Adrenal gland (tissue), 12 donors: ENCODE data around the gene ROM1. TPM values are rescaled to one million over a fixed set of nuclear protein-coding genes. Genes with fewer than 3 reads are reported as not detected.
A peak's percentile ranks its signal among the peaks of the same experiment; 100 is the strongest.

Experiments
- DNase-seq, 7 donors: peaks; one replicate each; pipeline ENCODE4 v3.0.0-alpha.2; 2019 to 2020
- H3K27ac ChIP-seq, 5 donors: fragments of 200-600 bp; sonication (generic) in 4 of 5; 1 replicate in 3 of 5; 2 replicates in 2 of 5; pipeline versions ENCODE4 v1.5.1 to v1.8.0; 2016 to 2020; ENCODE audit warnings: mild to moderate bottlenecking in 1 of 5
- H3K27me3 ChIP-seq: fragments of 200-600 bp; 2 replicates; pipeline ENCODE4 v1.8.0; 2021
- H3K36me3 ChIP-seq, 2 donors: fragments of 200-600 bp; replicated peaks in 1 of 2; 1 replicate in 1 of 2; 2 replicates in 1 of 2; pipeline versions ENCODE4 v1.5.1 to v1.8.0; 2018 to 2022
- H3K4me1 ChIP-seq, 2 donors: fragments of 200-600 bp; replicated peaks in 1 of 2; 1 replicate in 1 of 2; 2 replicates in 1 of 2; pipeline versions ENCODE4 v1.5.1 to v1.8.0; 2018 to 2021
- H3K4me3 ChIP-seq, 4 donors: fragments of 200-600 bp; sonication (generic) in 3 of 4; one replicate each; pipeline ENCODE4 v1.5.1; 2016 to 2018
- H3K9me3 ChIP-seq, 3 donors: fragments of 200-600 bp; sonication (generic) in 1 of 3; replicated peaks in 1 of 3; 1 replicate in 2 of 3; 2 replicates in 1 of 3; pipeline versions ENCODE4 v1.5.1 to v1.8.0; 2016 to 2021
- CTCF ChIP-seq, 6 experiments: fragments of 450-650 bp in 4 of 6; fragments of 200-600 bp in 2 of 6; sonication (generic) in 1 of 6; IDR thresholded peaks; 1 replicate in 5 of 6; 2 replicates in 1 of 6; pipeline versions ENCODE4 v1.5.1 to v1.8.0; 2016 to 2021; ENCODE audit warnings: antibody characterized with exemption in 6 of 6, mild to moderate bottlenecking in 2 of 6, moderate library complexity in 1 of 6
- POLR2A ChIP-seq, 2 donors: fragments of 450-650 bp; IDR thresholded peaks; one replicate each; pipeline ENCODE4 v1.6.1; 2017; ENCODE audit warnings: antibody characterized with exemption in 2 of 2, mild to moderate bottlenecking in 2 of 2, moderate library complexity in 1 of 2
- WGBS, 4 donors: extraction: QIAGEN DNeasy Blood & Tissue Kit in 2 of 4; methylation state at CpG; one replicate each; pipeline versions ENCODE4 v1.1.5 to v1.1.7; 2013 to 2017; 5-methylcytosine and 5-hydroxymethylcytosine counted together
- intact Hi-C, 2 donors: fragments of 100-400 bp; cut with DNase I; formaldehyde crosslinking; loops; one replicate each; pipeline versions ENCODE4 v1.14.1 to v1.15.0; 2022 to 2023
- polyA plus RNA-seq, 3 donors: library from polyadenylated mRNA; stranded (reverse); fragments of 200-250 nt in 2 of 3; fragments of 350-450 nt in 1 of 3; fragmentation: Illumina TruSeq in 1 of 3; extraction: RNeasy Lipid Tissue Mini Kit (QIAGEN cat#74804) in 1 of 3; gene quantifications; one replicate each; pipeline ENCODE4 v1.2.3, GENCODE V29; 2013 to 2014
- total RNA-seq, 9 donors: library from RNA; depleted of rRNA in 4 of 9; stranded (reverse); fragments of >200 nt in 4 of 9; fragments of 120-200 nt in 1 of 9; fragmentation: NEBNext Ultra II Directional in 1 of 9; extraction: Animal tissue kit (Norgen Biotek cat#: 25700) in 1 of 9; gene quantifications; one replicate each; pipeline versions ENCODE4 v1.1.0 to v1.2.4, GENCODE V29; 2013 to 2023
- donor health status: healthy with polysubstance abuse.
- donor health status: Bipolar disorder and iron deficiency.
- donor health status: DM: yes; HTN: yes; CAD: no.
- donor health status: DM: no; HTN: no; CAD: no.
- donor health status: DM: no; HTN: no; CAD: no.
- donor health status: DM: yes; HTN: yes; CAD: no.

Gene ROM1
- total and polyA plus RNA-seq, 12 donors, result 1.6 to 22.3 (median 5.3) TPM

- WGBS, 4 donors, result 0 to 1% (median 0%) methylated on average over 16 to 58 of the region's 58 CpGs
- TF ChIP-seq POLR2A (IDR thresholded peaks at IDR 0.05) (peak; percentile 76 to 95), CTCF (IDR thresholded peaks at IDR 0.05) (peak in 1 of 6 experiments; percentile 10)
- H3K9me3 ChIP-seq, result no peaks in the 10 kb centered on the region
- H3K4me1 ChIP-seq, result peaks cover 9 to 26% of the 10 kb centered on the region in 2 donors
- H3K36me3 ChIP-seq, result peaks cover 0 to 52% of the 10 kb centered on the region in 2 donors
- peak within 1 kb of the TSS; percentile 84 to 96 (median 95) for H3K27ac ChIP-seq
- peak; percentile 96 to 99 (median 98) for DNase-seq
- H3K27me3 ChIP-seq, result no peaks in the 10 kb centered on the region
- intact Hi-C loops, result no loop called here
- peak within 1 kb of the TSS; percentile 43 to 83 (median 50) for H3K4me3 ChIP-seq
Measured at GRCh38 chr11:62591448-62592145, 21.5 kb upstream of the ROM1 start, which contains the start of gene TUT1. TSS of gene TUT1 (minus strand) at chr11:62591523. CDS start at chr11:62591485, 38 bp downstream.

GRCh38 chr11:62592146-62592815 lies 20.8 kb upstream of the ROM1 start:
- H3K36me3 ChIP-seq, result peaks cover 0 to 56% of the 10 kb centered on the region in 2 donors
- WGBS, 4 donors, result 7 to 13% (median 9%) methylated on average over 9 to 17 of the region's 17 CpGs
- DNase-seq, result peak in 2 of 7 donors; percentile 46 to 48

GRCh38 chr11:62592989-62593421 lies 20.1 kb upstream of the ROM1 start:
- intact Hi-C loops, result no loop called here
- Histone ChIP-seq H3K27ac (peak overlapping the region in 3 of 5 donors; percentile 84 to 96 (median 95)), H3K4me1 (peaks cover 9 to 26% of the 10 kb centered on the region in 2 donors), H3K36me3 (peaks cover 0 to 56% of the 10 kb centered on the region in 2 donors), H3K27me3 (no peaks in the 10 kb centered on the region), H3K9me3 (no peaks in the 10 kb centered on the region), H3K4me3 (no peak overlapping the region)
- 63 to 73% (median 68%) methylated on average over 8 of the region's 8 CpGs for WGBS, 4 donors
- no peak for TF ChIP-seq CTCF (IDR thresholded peaks at IDR 0.05)
- TF ChIP-seq POLR2A (IDR thresholded peaks at IDR 0.05), result no peak
- no peak for DNase-seq

More at GRCh38 chr11:62592146-62592815, 20.8 kb upstream of the ROM1 start:
- H3K4me1 ChIP-seq, result peaks cover 9 to 26% of the 10 kb centered on the region in 2 donors
- no peaks in the 10 kb centered on the region for H3K27me3 ChIP-seq
- H3K4me3 ChIP-seq, result peak overlapping the region in 2 of 4 donors; percentile 33 to 53
- TF ChIP-seq CTCF (IDR thresholded peaks at IDR 0.05) (no peak), POLR2A (IDR thresholded peaks at IDR 0.05) (no peak)
- intact Hi-C loops, result no loop called here
- H3K9me3 ChIP-seq, result no peaks in the 10 kb centered on the region
- peak overlapping the region; percentile 84 to 96 (median 95) for H3K27ac ChIP-seq

- peak; percentile 70 to 93 (median 87) for DNase-seq
- H3K27me3 ChIP-seq, result no peaks in the 10 kb centered on the region
- TF ChIP-seq POLR2A (IDR thresholded peaks at IDR 0.05) (no peak), CTCF (IDR thresholded peaks at IDR 0.05) (peak; percentile 36 to 60 (median 55))
- no peaks in the 10 kb centered on the region for H3K9me3 ChIP-seq
- intact Hi-C loops, result no loop called here
- H3K27ac ChIP-seq, result peak overlapping the region in 2 of 5 donors; percentile 3 to 84
- WGBS, 4 donors, result 55 to 60% (median 56%) methylated on average over 13 of the region's 13 CpGs
- H3K4me3 ChIP-seq, result no peak overlapping the region
- peaks cover 10 to 30% of the 10 kb centered on the region in 2 donors for H3K4me1 ChIP-seq
- H3K36me3 ChIP-seq, result peaks cover 0 to 56% of the 10 kb centered on the region in 2 donors
Measured at GRCh38 chr11:62593434-62594044, 19.5 kb upstream of the ROM1 start.
